ENCODE measurements around the gene C1QTNF12.

GRCh38 chr1:1262071-1262470 lies 15.5 kb upstream of the C1QTNF12 start:
- TF ChIP-seq CTCF (IDR thresholded peaks at IDR 0.05) (no peak), POLR2AphosphoS5 (IDR thresholded peaks at IDR 0.05) (no peak)
